SKM-1 treated with dmso at 0.1 percent for 144 hours (cell line): ENCODE measurements around the gene CSF2.

Experiments
- DNase-seq: peaks from one replicate; lab custom pipeline; 2025; ENCODE audit not compliant: unreplicated experiment; lab: John Stamatoyannopoulos, UW

The CSF2 gene

DNA sequence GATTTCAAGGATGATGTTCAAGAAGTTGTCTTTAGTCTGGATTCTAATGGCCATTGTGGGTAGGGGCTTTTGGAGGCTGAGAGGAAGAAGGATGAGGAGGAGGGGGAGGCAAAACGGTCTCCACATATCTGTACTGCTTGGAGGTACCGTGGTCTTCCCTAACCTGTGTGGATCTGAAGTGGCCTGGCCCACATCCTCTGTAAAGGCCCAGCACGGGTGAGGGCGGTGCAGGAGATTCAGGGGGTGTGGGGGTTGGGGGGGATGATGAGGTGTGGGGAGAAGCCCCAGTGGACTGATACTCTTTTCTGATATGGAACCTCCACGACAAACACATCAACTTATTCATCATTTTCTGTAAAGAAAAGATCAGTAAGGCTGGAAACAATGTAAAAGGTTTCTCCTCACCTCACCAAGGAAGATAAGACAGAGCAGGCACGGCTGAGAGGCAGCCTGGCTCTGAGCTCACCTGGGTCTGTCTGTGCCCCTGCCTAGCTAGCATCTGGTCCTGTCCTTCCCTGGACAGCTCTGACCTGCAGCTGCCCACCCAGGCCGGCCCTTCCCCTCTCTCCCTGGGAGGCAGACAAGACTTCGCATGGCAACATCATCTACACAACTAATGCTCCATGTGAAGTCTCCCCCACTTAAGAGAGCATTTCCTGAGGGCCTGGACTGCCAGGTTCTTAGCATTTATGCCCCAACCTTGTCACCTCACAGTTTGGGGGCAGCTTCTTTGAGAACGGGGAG lies 18.7 kb upstream of the CSF2 start:
- DNase-seq = no peak

DNA sequence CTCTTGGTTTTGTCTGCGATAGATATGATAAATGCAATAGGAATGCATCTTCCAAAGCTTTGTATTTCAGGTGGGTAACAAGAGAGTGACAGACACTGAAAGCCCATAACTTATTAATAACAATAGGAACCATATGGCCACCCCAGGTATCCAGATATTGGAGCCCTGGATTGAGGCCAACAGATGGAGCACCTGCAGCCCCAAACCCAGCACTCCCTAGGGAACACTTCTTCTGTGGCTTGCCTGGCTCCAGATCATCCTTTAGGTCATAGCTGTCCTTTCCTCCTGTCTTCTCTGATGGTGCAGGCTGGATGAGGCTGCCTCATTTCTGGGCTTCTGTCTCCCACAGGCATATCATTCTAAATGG lies 18.2 kb upstream of the CSF2 start:
- DNase-seq = no peak

DNA sequence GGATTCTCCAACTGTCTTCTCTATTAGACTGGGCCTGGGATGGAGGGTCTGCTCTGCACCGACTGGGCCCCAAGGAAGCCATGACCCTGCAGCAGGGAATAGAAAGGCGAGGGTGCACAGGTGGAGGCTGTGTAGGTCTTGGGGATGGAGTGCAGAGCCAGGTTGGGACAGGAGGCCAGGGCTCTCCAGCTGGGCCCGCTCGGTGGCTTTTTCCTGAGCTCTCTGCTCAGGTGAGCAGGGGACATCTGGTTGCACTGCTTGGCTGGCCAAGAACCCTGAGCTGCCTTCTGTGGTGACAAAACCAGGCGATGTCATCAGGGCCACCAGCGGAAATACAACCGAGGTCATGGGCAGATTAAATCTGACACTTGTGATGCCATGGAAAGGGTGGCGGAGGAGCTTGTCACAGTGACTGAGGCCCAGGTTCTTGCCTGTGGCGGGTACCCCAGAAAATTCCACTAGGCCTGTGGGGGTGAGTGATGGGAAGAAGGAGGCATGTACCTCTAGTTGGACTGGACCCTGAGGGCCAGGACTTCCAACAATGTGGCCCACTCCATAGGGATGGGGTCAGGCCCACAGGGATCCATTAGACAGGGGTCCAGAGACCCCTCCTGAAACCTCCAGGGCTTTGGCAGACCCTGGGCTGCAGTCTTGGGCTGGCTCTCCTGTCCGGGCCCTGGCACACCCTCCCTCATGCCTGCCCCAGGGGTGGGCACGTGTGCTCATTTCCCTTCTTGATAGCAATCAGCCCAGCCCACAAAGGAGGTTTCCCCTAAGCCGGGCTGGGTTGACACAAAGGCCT lies 17.6 kb upstream of the CSF2 start:
- no peak for DNase-seq

DNA sequence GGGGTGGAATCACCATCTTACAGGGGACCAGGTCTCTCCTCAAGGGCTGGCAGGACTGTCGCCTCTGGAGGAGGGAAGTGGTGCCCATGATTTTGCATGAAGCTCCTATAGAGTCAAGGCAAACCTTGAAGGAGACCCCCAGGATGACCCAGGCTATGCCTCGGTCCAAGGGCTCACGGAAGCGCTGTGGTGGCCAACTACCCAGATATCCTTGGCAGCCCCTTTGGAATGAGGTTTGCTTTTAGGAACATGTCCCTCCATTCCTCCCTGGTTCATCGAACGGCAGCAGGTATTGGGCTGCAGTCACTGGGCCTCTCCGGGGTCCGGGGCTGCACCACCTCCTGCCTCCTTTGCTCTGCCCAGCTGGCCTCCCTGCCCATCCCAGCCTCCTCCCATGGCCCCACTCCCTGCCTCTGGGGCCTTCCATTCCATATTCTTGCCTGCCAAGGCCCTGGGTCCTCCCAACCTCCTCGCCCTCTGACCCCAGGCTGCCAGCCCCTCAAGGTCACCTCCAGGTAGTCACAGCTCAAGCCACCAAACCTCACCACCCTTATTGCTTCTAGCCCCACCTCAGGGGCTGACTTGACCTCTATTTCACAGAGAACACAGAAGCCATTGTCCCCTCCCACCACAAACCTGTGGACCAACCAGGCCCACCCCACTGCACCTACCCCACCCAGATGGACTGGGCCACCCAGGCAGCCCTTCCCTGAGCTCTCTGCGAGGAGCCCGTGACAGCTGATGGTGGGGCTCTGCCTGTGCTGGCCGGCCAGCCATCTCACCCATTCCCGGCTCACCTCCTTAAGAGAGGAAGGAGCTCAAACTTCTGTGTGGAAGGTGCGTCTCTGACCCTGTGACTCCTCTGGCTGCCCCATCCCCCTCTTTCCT lies 16.7 kb upstream of the CSF2 start:
- DNase-seq = no peak

DNA sequence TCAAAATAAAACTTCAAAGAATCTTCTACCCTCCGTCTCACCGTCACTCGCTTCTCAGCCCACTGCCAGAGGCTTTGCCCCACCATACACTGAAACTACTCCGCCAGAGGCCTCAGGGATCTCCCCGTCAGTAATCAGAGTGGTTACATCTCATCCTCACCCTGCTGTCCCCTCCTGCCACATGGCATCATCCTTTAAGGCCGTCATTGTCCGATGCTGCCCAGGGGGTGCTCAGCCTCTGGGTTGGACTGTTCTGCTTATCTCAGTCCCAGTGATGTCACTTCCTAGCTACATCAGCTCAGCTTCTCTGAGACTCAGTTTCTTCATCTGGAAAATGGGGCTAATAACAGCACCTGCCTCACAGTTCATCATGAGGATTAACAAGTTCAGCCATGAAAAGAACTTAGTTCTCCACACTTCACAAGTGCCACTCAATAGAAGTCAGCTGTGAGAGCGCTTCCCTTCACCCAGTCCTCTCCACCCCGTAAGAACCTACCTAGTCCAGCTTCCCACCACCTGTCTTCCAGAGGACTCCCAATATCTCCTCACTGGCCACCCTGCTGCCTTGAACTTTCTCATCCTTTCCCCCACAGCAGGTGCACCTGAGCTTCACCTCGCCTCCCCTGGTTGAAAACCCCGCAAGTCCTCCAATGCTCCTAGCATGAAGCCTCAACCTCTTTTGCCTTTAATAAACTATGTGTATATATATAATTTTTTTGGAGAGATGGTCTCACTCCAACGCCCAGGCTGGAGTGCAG lies 15.9 kb upstream of the CSF2 start:
- DNase-seq = no peak

DNA sequence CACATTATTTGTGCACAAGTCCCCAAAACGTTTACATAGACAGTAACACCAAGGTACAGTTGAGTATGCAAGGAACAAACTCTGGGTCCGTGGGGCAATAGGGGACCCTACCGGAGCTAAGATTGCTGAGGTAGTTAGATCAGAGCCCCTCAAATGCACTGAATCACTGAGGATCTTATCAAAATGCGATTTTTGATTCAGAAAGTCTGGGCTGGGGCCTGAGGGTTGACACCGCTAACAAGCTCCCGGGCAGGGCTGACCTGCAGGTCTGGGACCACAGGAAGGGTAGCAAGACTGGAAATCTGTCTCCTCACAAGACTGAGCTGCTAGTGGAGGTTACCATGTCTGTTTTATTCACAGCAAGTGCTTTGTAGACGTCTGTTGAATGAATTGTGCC lies 14.9 kb upstream of the CSF2 start:
- no peak for DNase-seq

DNA sequence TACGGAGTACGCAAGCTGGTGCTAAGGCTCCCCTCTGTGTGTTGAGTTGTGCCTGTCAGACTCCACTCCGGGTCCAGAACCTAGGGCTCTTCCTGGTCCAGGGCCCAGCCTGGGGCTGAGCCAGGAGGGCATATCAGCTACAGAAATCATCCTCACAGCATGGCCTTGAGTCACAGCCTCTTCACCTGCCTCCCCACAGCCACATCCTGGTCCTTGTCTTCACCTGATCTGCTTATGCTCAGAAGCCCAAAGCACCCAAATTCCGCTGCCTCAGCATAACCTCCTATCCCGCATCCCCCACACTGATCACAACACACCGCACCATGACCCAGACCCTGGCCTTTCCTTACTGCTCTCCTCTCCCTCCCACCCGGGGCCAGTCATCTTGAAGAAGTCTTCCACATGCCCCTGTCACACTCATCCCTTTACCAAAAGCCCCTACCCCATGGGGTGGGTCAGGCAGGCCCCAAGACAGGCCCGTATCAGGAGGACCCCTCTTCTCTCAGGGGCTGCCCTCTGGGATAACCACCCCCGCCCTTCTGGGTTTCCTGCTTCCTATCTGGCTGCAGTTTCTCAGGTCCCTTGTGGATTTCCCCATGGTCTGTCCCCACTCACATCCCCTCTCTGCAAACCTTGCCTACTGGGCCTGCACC lies 14.4 kb upstream of the CSF2 start:
- no peak for DNase-seq

DNA sequence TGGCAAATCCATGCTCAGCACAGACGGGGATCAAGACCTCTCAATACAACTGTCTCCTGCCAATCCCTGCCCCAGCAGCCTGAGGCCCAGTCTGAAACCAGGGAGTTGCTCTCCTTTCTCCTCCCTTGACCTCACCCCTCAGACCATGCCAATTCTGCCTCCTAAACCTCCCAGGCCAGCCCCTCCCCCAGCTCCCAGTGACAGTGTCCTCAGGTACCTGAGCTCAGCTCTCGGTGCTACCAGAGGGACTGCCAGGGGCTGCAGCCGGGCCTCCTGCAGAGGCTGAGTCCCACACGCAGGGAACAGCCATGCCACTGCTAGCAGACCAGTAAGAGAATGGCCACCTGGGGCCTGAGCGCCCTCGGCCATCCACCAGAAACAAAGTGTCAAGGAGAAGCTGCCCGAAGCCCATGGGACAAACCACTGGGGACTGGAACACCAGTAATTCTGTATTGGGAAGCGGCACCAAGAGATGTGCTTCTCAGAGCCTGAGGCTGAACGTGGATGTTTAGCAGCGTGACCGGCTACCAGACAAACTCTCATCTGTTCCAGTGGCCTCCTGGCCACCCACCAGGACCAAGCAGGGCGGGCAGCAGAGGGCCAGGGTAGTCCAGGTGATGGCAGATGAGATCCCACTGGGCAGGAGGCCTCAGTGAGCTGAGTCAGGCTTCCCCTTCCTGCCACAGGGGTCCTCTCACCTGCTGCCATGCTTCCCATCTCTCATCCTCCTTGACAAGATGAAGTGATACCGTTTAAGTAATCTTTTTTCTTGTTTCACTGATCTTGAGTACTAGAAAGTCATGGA lies 13.7 kb upstream of the CSF2 start:
- DNase-seq = no peak

DNA sequence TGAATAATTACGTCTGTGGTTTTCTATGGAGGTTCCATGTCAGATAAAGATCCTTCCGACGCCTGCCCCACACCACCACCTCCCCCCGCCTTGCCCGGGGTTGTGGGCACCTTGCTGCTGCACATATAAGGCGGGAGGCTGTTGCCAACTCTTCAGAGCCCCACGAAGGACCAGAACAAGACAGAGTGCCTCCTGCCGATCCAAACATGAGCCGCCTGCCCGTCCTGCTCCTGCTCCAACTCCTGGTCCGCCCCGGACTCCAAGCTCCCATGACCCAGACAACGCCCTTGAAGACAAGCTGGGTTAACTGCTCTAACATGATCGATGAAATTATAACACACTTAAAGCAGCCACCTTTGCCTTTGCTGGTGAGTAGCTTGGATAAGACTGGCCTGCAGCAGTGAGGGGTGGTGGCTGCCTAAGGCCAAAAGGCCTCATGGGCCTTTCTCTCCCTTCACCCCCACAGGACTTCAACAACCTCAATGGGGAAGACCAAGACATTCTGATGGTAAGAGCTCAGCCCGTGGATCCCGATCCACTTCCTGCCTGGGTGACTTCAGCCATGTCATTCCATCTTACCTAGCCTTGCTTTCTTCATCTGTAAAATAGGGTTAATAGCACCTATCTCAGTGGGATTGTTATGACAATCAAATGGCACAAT lies 13.0 kb upstream of the CSF2 start, which contains the start of gene IL3:
TSS of gene IL3 (plus strand) at position 155 of the 661 bp plus-strand sequence. CDS start at position 207, 52 bp downstream.
- no peak for DNase-seq

DNA sequence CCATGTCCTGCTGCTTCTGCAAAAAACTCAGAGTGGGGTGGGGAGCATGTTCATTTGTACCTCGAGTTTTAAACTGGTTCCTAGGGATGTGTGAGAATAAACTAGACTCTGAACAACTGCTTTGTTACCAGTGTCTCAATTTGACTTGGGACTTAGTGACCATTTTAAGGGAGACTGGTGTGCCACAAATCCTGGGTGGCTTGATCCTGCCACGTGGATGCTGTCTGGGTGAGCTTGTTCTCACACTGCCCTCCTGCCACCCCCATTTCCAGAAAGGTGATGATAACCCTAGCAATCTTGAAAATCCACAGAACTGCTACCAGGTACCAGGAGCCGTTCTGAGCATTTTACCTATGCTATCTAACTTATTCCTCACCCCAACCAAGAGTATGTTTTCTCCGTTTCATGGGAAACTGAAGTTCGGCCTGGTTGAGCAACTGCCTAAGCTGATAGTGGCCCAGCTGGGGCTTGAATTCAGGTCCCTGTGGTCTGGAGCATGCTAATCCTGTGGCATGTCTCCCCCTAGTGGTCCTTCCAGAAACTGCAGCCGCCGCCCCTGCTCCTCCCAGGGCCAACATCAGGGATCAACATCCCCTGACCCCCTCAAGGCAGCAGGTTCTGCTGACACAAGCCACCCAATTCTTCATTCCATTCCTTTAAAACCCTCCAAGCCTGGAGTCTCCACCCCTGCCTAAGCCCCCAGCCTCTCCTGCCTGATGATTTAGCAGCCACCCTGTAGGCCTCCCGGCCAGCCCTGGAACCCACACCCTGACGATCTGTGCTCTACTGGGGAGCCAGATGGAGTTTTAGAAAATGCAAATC lies 10.3 kb upstream of the CSF2 start:
- peak; percentile 56 for DNase-seq

DNA sequence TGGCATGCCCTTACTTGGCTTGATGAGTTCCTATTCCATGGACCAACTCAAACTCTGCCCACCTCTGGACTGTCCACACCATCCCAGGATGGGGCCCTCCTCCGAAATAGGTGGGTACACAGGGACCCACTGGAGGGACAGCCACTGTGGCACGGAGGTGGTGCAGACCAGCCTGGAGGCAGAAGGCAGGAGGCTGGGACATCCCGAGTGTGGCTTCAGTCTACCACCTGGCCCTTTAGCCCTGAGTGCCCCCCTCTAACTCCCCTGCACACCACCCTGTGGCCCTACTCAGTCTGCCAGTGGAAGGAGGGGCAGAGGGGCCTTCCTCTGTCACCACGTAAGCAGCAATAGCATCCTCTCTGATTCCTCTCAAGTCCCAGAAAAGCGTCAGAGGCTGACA lies 9.4 kb upstream of the CSF2 start:
- DNase-seq = no peak

DNA sequence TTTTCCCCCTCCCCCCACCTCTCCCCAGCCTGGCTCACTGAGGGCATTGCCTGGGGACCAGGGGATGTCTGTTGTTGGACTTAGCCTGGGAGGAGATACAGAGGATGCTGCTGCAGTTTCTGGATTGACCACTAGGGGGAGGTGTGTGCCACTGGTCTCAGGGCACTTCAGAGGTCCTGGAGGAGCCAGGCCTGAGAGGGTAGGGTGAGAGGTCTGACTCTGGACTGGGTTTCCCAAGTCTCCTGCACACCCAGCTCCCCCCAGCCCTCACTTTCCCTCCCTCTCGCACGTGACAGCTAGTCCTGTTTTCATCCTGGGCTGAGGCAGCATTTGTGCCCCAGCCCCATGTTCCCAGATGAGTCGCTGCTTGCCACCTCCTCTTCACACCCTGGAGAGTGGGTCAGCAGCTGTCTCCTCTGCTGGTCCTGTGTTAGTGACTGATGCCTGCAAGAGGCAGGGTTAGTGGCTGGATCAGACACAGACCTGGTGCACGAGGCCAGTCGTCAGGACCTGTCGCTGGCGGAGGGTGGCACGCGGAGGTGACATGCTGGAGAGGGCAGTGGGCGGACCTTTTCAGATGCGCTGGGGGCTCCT lies 8.8 kb upstream of the CSF2 start:
- peak; percentile 60 for DNase-seq

DNA sequence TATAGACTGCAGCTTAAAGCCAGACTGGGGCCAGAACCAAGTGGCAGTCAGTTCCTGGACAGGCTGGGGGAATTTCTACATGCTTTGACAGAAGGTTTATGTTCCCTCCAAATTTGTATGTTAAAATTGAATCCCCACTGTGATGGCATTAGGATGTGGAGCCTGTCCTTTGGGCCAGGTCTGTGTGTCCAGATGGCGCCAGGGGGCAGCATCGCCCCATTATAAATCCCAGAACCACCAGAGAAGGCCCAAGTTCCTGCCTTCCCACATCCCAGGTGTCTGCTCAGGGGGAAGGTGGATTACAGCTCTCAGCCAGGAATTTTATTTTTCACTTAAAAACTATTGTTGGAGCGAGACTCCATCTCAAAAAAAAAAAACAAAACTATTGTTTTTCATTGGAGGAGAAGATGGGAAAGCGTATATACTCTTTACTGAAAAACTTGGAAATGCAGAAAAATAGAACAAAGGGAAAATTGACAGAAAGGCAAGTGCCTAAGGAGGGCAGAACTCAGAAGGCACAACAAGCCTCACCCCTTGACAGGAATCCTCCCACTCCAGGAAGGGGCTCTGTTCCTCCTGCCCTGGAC lies 8.1 kb upstream of the CSF2 start:
- DNase-seq = peak; percentile 54

DNA sequence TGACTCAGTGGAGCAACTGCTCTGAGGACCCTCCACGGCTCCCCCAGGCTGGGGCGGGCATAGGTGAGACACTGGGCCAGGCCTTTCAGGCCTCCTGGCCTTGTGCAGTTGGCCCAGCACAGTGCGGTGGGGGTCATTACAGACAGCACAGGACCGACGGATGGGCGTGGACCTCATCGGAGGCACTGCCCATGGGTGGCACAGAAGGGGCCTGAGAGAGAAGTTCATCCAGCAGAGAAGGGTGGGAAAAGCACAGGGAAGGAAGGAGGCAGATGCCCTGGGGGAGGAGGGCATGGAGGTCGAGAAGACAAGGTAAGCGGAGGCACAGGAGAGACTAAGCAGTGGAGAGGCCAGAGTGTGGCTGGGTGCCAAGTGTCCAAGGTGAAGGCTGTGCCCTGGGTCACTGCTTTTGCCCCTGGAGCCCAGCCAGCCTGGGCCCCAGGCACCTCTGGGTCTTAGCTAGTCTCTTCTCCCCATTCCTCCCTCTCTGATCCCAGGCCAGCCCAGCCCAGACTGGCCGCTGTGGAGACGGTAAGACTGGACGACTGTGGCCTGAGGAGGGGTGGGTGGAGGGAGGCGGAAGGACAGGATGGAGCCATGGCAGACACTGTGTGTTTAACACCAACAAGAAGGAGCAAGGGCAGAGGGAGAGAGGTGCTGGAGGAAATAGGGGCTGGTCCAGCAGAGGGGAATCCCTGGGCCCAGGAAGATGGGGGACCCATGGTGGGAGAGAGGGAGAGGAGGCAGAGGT lies 7.5 kb upstream of the CSF2 start:
- no peak for DNase-seq

DNA sequence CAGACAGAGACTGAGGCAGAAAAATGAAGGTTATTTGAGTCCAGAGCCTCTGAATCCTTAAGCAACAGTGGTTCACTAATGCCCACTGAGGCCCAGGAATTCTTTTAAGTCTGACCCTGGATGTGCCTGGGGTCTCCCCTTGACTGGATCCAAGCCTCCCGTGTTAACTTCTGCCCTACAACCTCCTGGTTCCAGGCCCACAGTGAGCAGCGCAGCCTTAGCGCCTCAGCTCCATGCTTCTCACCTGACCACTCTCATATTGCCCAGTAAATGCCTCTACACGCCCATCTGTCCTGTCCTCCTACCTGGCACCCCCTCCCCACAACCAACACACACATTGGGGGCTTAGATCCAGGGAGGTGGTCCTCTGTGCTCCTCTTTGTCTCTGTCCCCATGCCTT lies 6.7 kb upstream of the CSF2 start:
- DNase-seq = no peak

DNA sequence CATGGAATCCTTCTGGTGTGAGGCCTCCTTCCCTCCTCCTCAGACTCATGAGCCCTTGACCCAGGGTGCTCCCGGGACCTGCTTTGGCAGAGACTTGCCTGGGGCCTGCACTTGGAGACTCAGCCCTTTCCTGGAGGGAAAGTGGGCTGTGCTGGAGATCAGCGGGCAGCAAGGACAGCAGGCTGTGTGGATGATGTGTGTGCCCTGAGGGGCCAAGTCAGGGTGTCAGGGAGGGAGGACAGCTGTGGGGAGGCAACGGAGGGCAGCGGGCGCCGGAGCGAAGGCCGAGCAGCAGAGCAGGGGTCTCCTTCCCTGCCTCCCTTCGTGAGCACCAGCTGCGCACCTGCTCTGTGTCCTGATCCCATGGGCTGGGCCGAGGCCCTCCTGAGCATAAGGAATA lies 6.1 kb upstream of the CSF2 start:
- no peak for DNase-seq
